NCI-H1694 (cell line): Measurements from ENCODE around the gene NOCT.
A peak's percentile ranks its signal among the peaks of the same experiment; 100 is the strongest.
"Not testable (repeated sequence)": the region's sequence is repeated elsewhere in the genome, so short reads cannot be mapped to it uniquely, and the experiment has no call there.

ENCODE experiments used
- DNase-seq: peaks from one replicate; lab custom pipeline; 2025; lab: John Stamatoyannopoulos, UW

Gene NOCT

GRCh38 chr4:139015269-139015947 lies at the start of gene NOCT:
TSS of gene NOCT (plus strand) at chr4:139015781. CDS start at chr4:139015982, 201 bp downstream.
- DNase-seq: peak; percentile 71

- no peak for DNase-seq
These were observed 48.3 kb upstream of the NOCT start for GRCh38 chr4:138967313-138967712.

GRCh38 chr4:138972956-138973801 lies 42.4 kb upstream of the NOCT start:
- no peak for DNase-seq

- no peak for DNase-seq
These were observed 40.4 kb upstream of the NOCT start for GRCh38 chr4:138975225-138975624.

- DNase-seq: no peak
These were observed 39.1 kb upstream of the NOCT start for GRCh38 chr4:138976526-138976925.

- no peak for DNase-seq
These were observed 38.1 kb upstream of the NOCT start for GRCh38 chr4:138977524-138977923.

GRCh38 chr4:138978028-138978585 lies 37.5 kb upstream of the NOCT start:
- no peak for DNase-seq

- no peak for DNase-seq
These were observed 37.0 kb upstream of the NOCT start for GRCh38 chr4:138978600-138978999.

GRCh38 chr4:138979742-138980141 lies 35.8 kb upstream of the NOCT start:
- no peak for DNase-seq

GRCh38 chr4:138981930-138982390 lies 33.6 kb upstream of the NOCT start:
- DNase-seq: no peak

- no peak for DNase-seq
These were observed 32.8 kb upstream of the NOCT start for GRCh38 chr4:138982754-138983153.

- no peak for DNase-seq
These were observed 31.9 kb upstream of the NOCT start for GRCh38 chr4:138983690-138984089.

GRCh38 chr4:138984647-138985046 lies 30.9 kb upstream of the NOCT start:
- no peak for DNase-seq

- no peak for DNase-seq
These were observed 22.9 kb upstream of the NOCT start for GRCh38 chr4:138992676-138993075.

- no peak for DNase-seq
These were observed 19.5 kb upstream of the NOCT start for GRCh38 chr4:138996090-138996489.

- no peak for DNase-seq
These were observed 15.9 kb upstream of the NOCT start for GRCh38 chr4:138999666-139000065.

GRCh38 chr4:139000134-139000533 lies 15.4 kb upstream of the NOCT start:
- DNase-seq: not testable (repeated sequence)

GRCh38 chr4:139001430-139001829 lies 14.2 kb upstream of the NOCT start:
- DNase-seq: not testable (repeated sequence)

GRCh38 chr4:139003668-139004067 lies 11.9 kb upstream of the NOCT start:
- not testable (repeated sequence) for DNase-seq

- DNase-seq: no peak
These were observed 9.8 kb upstream of the NOCT start for GRCh38 chr4:139005774-139006173.

- no peak for DNase-seq
These were observed 7.9 kb upstream of the NOCT start for GRCh38 chr4:139007640-139008039.

GRCh38 chr4:139008278-139008677 lies 7.3 kb upstream of the NOCT start:
- DNase-seq: not testable (repeated sequence)

- DNase-seq: no peak
These were observed 5.9 kb upstream of the NOCT start for GRCh38 chr4:139009702-139010101.
